ENCODE data around the gene BAHD1. TPM values are rescaled to one million over a fixed set of nuclear protein-coding genes. Genes with fewer than 3 reads are reported as not detected.

BAHD1 gene
- total and polyA plus RNA-seq, 2 experiments from 2014 or later: 11.2 to 40.1 TPM

GRCh38 chr15:40450047-40450446 lies 9.3 kb downstream of the BAHD1 start:
- peaks cover 25% of the 10 kb centered on the region for H3K27me3 Mint-ChIP-seq (ENCODE audit: insufficient read depth, low read depth, poor library complexity)
- no peak overlapping the region for H3K27ac Mint-ChIP-seq
- H4K20me1 ChIP-seq (replicated peaks; ENCODE audit: insufficient read depth): peaks cover 74% of the 10 kb centered on the region
- H3K79me2 ChIP-seq (replicated peaks; ENCODE audit: insufficient read depth): peaks cover 100% of the 10 kb centered on the region
- TF ChIP-seq ETS1 (IDR thresholded peaks at IDR 0.05) (no peak), ZNF114 (CRISPR knock-in tag; IDR thresholded peaks at IDR 0.05) (no peak), STAT1 (IDR thresholded peaks at IDR 0.05; ENCODE audit: unreplicated experiment) (no peak), EZH2phosphoT487 (IDR thresholded peaks at IDR 0.05; ENCODE audit: unreplicated experiment) (no peak), CREB1 (CRISPR knock-in tag; IDR thresholded peaks at IDR 0.05; ENCODE audit: low read depth) (no peak), REST (IDR thresholded peaks at IDR 0.05; ENCODE audit: unreplicated experiment) (no peak), POLR2AphosphoS5 (IDR thresholded peaks at IDR 0.05; ENCODE audit: low read depth) (no peak), NANOG (IDR thresholded peaks at IDR 0.05; ENCODE audit: borderline replicate concordance) (no peak), JUNB (IDR thresholded peaks at IDR 0.05; ENCODE audit: unreplicated experiment) (no peak), ZNF462 (CRISPR knock-in tag; IDR thresholded peaks at IDR 0.05) (no peak), ZNF331 (CRISPR knock-in tag; IDR thresholded peaks at IDR 0.05; ENCODE audit: low read depth) (no peak), EZH2 (IDR thresholded peaks at IDR 0.05; ENCODE audit: low read depth, unreplicated experiment) (no peak), CTCF (conservative IDR thresholded peaks at IDR 0.05; ENCODE audit: low read depth in 2 of 2) (no peak)
- no peak overlapping the region for H3K4me3 ChIP-seq
- H3K27ac ChIP-seq (ENCODE audit: low read depth): no peak overlapping the region
- no peaks in the 10 kb centered on the region for H3K27me3 ChIP-seq (ENCODE audit: insufficient read depth)
- H3K4me3 Mint-ChIP-seq: no peak overlapping the region; the same call in 2 of the 3 replicates
- H3F3A ChIP-seq (replicated peaks; ENCODE audit: low read depth): no peaks in the 10 kb centered on the region
- ATAC-seq: no peak
- peak overlapping the region; percentile 43; the same call in 1 of the 2 replicates for H3K4me2 ChIP-seq
- H2AFZ ChIP-seq: no peak overlapping the region
- no peak for DNase-seq (ENCODE audit: low spot score)
- H3K9me2 ChIP-seq (ENCODE audit: insufficient read depth): no peaks in the 10 kb centered on the region
- peaks cover 27% of the 10 kb centered on the region; the same call in 2 of the 3 replicates for H3K36me3 Mint-ChIP-seq (ENCODE audit: low read depth)
- H3K4me1 Mint-ChIP-seq: peaks cover 73% of the 10 kb centered on the region
- H3K4me1 ChIP-seq (ENCODE audit: insufficient read depth): peaks cover 58% of the 10 kb centered on the region
- no peaks in the 10 kb centered on the region for H3K36me3 ChIP-seq (ENCODE audit: insufficient read depth)
- no peaks in the 10 kb centered on the region for H3K9me3 Mint-ChIP-seq

Data from GM23338 (cell line).